HepG2 (cell line): ENCODE data around the gene COL26A1. TPM values are rescaled to one million over a fixed set of nuclear protein-coding genes. Genes with fewer than 3 reads are reported as not detected.
A peak's percentile ranks its signal among the peaks of the same experiment; 100 is the strongest.

ENCODE experiments used
- ATAC-seq: fragments of 200-7000 bp; cut with Tn5 transposase; 3 replicates; pipeline ENCODE4 v1.9.1; 2020; ENCODE audit warnings: mild to moderate bottlenecking, moderate library complexity
- BruUV-seq: library from RNA; stranded (reverse); fragments of 400-500 nt; replicated peaks from 2 replicates; lab custom pipeline; 2021; lab: Mats Ljungman, UMichigan
- CTCF ChIA-PET: fragments of 300-600 bp; formaldehyde crosslinking; extraction: SDS; loops from one replicate; lab custom pipeline; 2021; ENCODE audit warnings: low total read pairs, inconsistent platforms, low intra/inter-chr PET ratio; lab: Yijun Ruan, JAX
- POLR2A ChIA-PET: fragments of 350-600 bp; sonication (Branson Sonifier 250); formaldehyde crosslinking; loops from one replicate; lab custom pipeline; 2020; ENCODE audit warnings: antibody characterized with exemption, inconsistent platforms; lab: Yijun Ruan, JAX
- DNase-seq: peaks from one replicate; pipeline ENCODE4 v3.0.0-alpha.2; 2015; ENCODE audit warnings: low spot score
- FAIRE-seq: peaks from 3 replicates; lab custom pipeline; 2011; peaks lifted over from hg19 to GRCh38; lab: Jason Lieb, UNC
- H2AFZ ChIP-seq: one replicate; pipeline ENCODE4 v1.6.1; 2011; ENCODE audit warnings: low read length, inconsistent platforms
- H3K27ac ChIP-seq: fragments of 300-600 bp; 3 replicates; pipeline ENCODE4 v1.8.0; 2011; ENCODE audit warnings: mixed run types, mild to moderate bottlenecking, mixed read lengths, low read length, inconsistent platforms; ENCODE audit not compliant: insufficient read depth; ENCODE audit errors: extremely low read length
- H3K27me3 ChIP-seq, 2 experiments: fragments of 200-600 bp in 1 of 2; 2 replicates in 1 of 2; 3 replicates in 1 of 2; pipeline versions ENCODE4 v1.6.0 to v1.8.0; 2011; ENCODE audit warnings: low read length in 2 of 2, mild to moderate bottlenecking in 2 of 2, moderate library complexity in 2 of 2, inconsistent platforms in 1 of 2; ENCODE audit not compliant: insufficient read depth in 2 of 2, control insufficient read depth in 1 of 2
- H3K36me3 ChIP-seq, 2 experiments: fragments of 200-600 bp in 1 of 2; replicated peaks in 1 of 2; 2 replicates in 1 of 2; 3 replicates in 1 of 2; pipeline versions ENCODE4 v1.5.1 to v1.8.0; 2011; ENCODE audit warnings: low read length in 2 of 2, inconsistent platforms in 1 of 2; ENCODE audit not compliant: insufficient read depth in 2 of 2, control insufficient read depth in 1 of 2
- H3K4me1 ChIP-seq: 2 replicates; pipeline ENCODE4 v1.5.1; 2012; ENCODE audit warnings: low read length, inconsistent platforms; ENCODE audit not compliant: insufficient read depth
- H3K4me2 ChIP-seq: 2 replicates; pipeline ENCODE4 v1.6.0; 2011; ENCODE audit warnings: low read depth, low read length, inconsistent platforms
- H3K4me3 ChIP-seq, 3 experiments: fragments of 200-600 bp in 1 of 3; sonication (generic), shearing (Covaris generic) in 1 of 3; replicated peaks in 1 of 3; 2 replicates each; pipeline ENCODE4 v1.5.1; 2011 to 2016; ENCODE audit warnings: low read length in 3 of 3, inconsistent platforms in 2 of 3, low read depth in 2 of 3, mild to moderate bottlenecking in 2 of 3, control low read depth in 1 of 3, mixed read lengths in 1 of 3; ENCODE audit not compliant: insufficient read depth in 1 of 3
- H3K79me2 ChIP-seq: one replicate; pipeline ENCODE4 v1.6.1; 2011; ENCODE audit warnings: low read length, inconsistent platforms; ENCODE audit not compliant: insufficient read depth
- H3K9ac ChIP-seq: 2 replicates; pipeline ENCODE4 v1.6.0; 2011; ENCODE audit warnings: mild to moderate bottlenecking, low read depth, low read length, inconsistent platforms; ENCODE audit not compliant: insufficient read depth
- H3K9me3 ChIP-seq: 2 replicates; pipeline ENCODE4 v1.5.1; 2012; ENCODE audit warnings: mild to moderate bottlenecking, low read length
- H4K20me1 ChIP-seq: 2 replicates; pipeline ENCODE4 v1.6.0; 2011; ENCODE audit warnings: inconsistent platforms, mild to moderate bottlenecking, low read length, moderate library complexity; ENCODE audit not compliant: insufficient read depth
- BHLHE40 ChIP-seq: IDR thresholded peaks from 2 replicates; pipeline ENCODE4 v1.6.1; 2011; ENCODE audit warnings: low read length, improper control_type of control experiment
- CCAR2 ChIP-seq: fragments of 200-400 bp; formaldehyde crosslinking; optimal IDR thresholded peaks from 2 replicates; pipeline ENCODE3; 2018; ENCODE audit warnings: low read depth, mild to moderate bottlenecking, low read length, moderate library complexity
- CTCF ChIP-seq: sonication (generic); formaldehyde crosslinking; IDR thresholded peaks from 2 replicates; pipeline ENCODE4 v1.5.0; 2020; ENCODE audit warnings: mild to moderate bottlenecking, missing genetic modification reagents, moderate library complexity
- GLI4 ChIP-seq: sonication (generic); formaldehyde crosslinking; IDR thresholded peaks from 2 replicates; pipeline ENCODE4 v1.5.1; 2020; ENCODE audit warnings: missing genetic modification reagents, mild to moderate bottlenecking, moderate library complexity, borderline replicate concordance
- NFIC ChIP-seq: IDR thresholded peaks from 2 replicates; pipeline ENCODE4 v1.6.1; 2012; ENCODE audit warnings: mild to moderate bottlenecking, low read length, inconsistent platforms
- NFRKB ChIP-seq: fragments of 450-650 bp; IDR thresholded peaks from 2 replicates; pipeline ENCODE4 v1.6.1; 2017
- RFX1 ChIP-seq: fragments of 450-650 bp; IDR thresholded peaks from 2 replicates; pipeline ENCODE4 v1.6.1; 2017
- STAG1 ChIP-seq: sonication (generic); formaldehyde crosslinking; IDR thresholded peaks from 2 replicates; pipeline ENCODE4 v1.4.0; 2020; ENCODE audit warnings: missing genetic modification reagents
- ZBTB42 ChIP-seq: sonication (generic); formaldehyde crosslinking; IDR thresholded peaks from 2 replicates; pipeline ENCODE4 v1.5.0; 2020; ENCODE audit warnings: mild to moderate bottlenecking, missing genetic modification reagents
- ZNF260 ChIP-seq: sonication (generic); formaldehyde crosslinking; IDR thresholded peaks from 2 replicates; pipeline ENCODE4 v1.4.0; 2020; ENCODE audit warnings: missing genetic modification reagents, low read depth, mild to moderate bottlenecking, borderline replicate concordance
- ZNF543 ChIP-seq: sonication (generic); formaldehyde crosslinking; IDR thresholded peaks from 2 replicates; pipeline ENCODE4 v1.4.0; 2020; ENCODE audit warnings: mild to moderate bottlenecking, missing genetic modification reagents
- ZNF678 ChIP-seq: sonication (generic); formaldehyde crosslinking; IDR thresholded peaks from 2 replicates; pipeline ENCODE4 v1.4.0; 2020; ENCODE audit warnings: mild to moderate bottlenecking, missing genetic modification reagents
- ZNF768 ChIP-seq: sonication (generic); formaldehyde crosslinking; IDR thresholded peaks from 2 replicates; pipeline ENCODE4 v1.4.0; 2020; ENCODE audit warnings: missing genetic modification reagents
- WGBS: methylation state at CpG from one replicate; pipeline ENCODE4 v1.1.6; 2017; ENCODE audit warnings: low lambda C conversion rate; 5-methylcytosine and 5-hydroxymethylcytosine counted together
- in situ Hi-C: cut with HindIII; loops from 2 replicates; pipeline ENCODE4 v1.10.0; 2017; ENCODE audit warnings: low pct_unique_long_range_greater_than_20kb; ENCODE audit not compliant: extremely low pct_ligation_motif_present
- intact Hi-C: fragments of 100-400 bp; cut with micrococcal nuclease; formaldehyde crosslinking; loops from one replicate; pipeline ENCODE4 v1.10.0; 2022; ENCODE audit not compliant: unreplicated experiment
- polyA plus RNA-seq, 8 experiments: library from polyadenylated mRNA; depleted of rRNA in 3 of 8; stranded (reverse) in 7 of 8; unstranded in 1 of 8; fragments of >200 nt; fragmentation: Illumina TruSeq in 4 of 8; extraction: Trizol in 4 of 8; gene quantifications; 2 replicates each; pipeline versions ENCODE4 v1.2.1 to v1.2.3, GENCODE V29; 2011 to 2016; ENCODE audit warnings: low read depth in 4 of 8, missing spikeins in 1 of 8, mixed read lengths in 1 of 8; ENCODE audit not compliant: insufficient read depth in 1 of 8
- total RNA-seq, 5 experiments: library from RNA; depleted of rRNA; stranded (reverse); fragments of >200 nt; fragmentation: Illumina TruSeq; extraction: Trizol; gene quantifications; 2 replicates each; pipeline ENCODE4 v1.2.3, GENCODE V29; 2016; ENCODE audit warnings: low read depth in 1 of 5

The COL26A1 gene
- total and polyA plus RNA-seq, 2 of the 13 experiments (the other 11 are each of a cell fraction or from before 2014, with no cell fraction given): 7.8 to 9.2 TPM

GRCh38 chr7:101363734-101364374 lies 1.2 kb downstream of the COL26A1 start (continued):
- TF ChIP-seq CTCF (CRISPR knock-in tag): peak; percentile 86

GRCh38 chr7:101365956-101366355 lies 3.3 kb downstream of the COL26A1 start:
- H3K4me3 ChIP-seq: no peak overlapping the region
- ATAC-seq: no peak
- ChIA-PET POLR2A (interaction anchor here (1.1 kb wide), 1 partner anchor 15 kb away, joined by 3 read pairs; no protein-coding TSS in a partner anchor), CTCF (no interaction called here)
- H3K27ac ChIP-seq: no peak overlapping the region
- no peak for DNase-seq
- 100% methylated on average over 2 of the region's 2 CpGs for WGBS
- H3K36me3 ChIP-seq: no peaks in the 10 kb centered on the region
- intact Hi-C loops (no loop called here), in situ Hi-C loops (loop anchor here (5.0 kb wide), 1 partner anchor 46 kb away; no protein-coding TSS in a partner anchor)
- FAIRE-seq: no peak
- peaks cover 1 to 5% of the 10 kb centered on the region in 2 experiments; a peak in 3 of 5 replicates for H3K27me3 ChIP-seq
- no TSS peak for BruUV-seq
- H4K20me1 ChIP-seq: no peaks in the 10 kb centered on the region
- no peaks in the 10 kb centered on the region for H3K9me3 ChIP-seq
- peaks cover 23% of the 10 kb centered on the region for H3K4me1 ChIP-seq
- H3K4me2 ChIP-seq: no peak overlapping the region
- no peaks in the 10 kb centered on the region for H3K79me2 ChIP-seq
- TF ChIP-seq CCAR2 (no peak), ZBTB42 (CRISPR knock-in tag) (no peak), ZNF768 (no peak), ZNF543 (CRISPR knock-in tag) (no peak), NFIC (no peak), NFRKB (no peak), BHLHE40 (no peak), RFX1 (no peak), GLI4 (CRISPR knock-in tag) (no peak), ZNF260 (no peak), STAG1 (CRISPR knock-in tag) (no peak), ZNF678 (CRISPR knock-in tag) (no peak)
- no peak overlapping the region for H2AFZ ChIP-seq
- no peak overlapping the region for H3K9ac ChIP-seq
